Activated T-helper 1 cell treated with Interleukin-2 at 50 U/mL for 16 hours (primary cell): ENCODE results near the gene POFUT2.
"Not testable (repeated sequence)": the region's sequence is repeated elsewhere in the genome, so short reads cannot be mapped to it uniquely, and the experiment has no call there.

Source experiments
- DNase-seq: peaks from one replicate; pipeline ENCODE4 v3.0.0-alpha.2; 2020; ENCODE audit warnings: low read depth

Gene POFUT2

DNA sequence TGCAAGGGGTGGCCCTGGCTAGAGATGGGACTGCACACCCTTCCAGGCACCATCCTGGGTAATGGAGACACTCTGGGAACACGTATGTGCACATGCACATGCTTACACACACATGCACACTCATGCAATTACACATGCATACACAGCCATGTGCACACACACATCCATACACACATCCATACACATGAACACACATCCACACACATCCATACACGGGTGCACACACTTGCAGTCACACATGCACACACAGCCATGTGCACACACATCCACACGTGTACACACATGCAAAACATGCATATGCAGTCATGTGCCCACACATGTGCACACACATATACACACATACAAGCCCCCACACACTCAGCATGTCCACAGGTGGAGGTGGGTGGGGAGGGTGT lies 22.3 kb upstream of the POFUT2 start:
- no peak for DNase-seq

DNA sequence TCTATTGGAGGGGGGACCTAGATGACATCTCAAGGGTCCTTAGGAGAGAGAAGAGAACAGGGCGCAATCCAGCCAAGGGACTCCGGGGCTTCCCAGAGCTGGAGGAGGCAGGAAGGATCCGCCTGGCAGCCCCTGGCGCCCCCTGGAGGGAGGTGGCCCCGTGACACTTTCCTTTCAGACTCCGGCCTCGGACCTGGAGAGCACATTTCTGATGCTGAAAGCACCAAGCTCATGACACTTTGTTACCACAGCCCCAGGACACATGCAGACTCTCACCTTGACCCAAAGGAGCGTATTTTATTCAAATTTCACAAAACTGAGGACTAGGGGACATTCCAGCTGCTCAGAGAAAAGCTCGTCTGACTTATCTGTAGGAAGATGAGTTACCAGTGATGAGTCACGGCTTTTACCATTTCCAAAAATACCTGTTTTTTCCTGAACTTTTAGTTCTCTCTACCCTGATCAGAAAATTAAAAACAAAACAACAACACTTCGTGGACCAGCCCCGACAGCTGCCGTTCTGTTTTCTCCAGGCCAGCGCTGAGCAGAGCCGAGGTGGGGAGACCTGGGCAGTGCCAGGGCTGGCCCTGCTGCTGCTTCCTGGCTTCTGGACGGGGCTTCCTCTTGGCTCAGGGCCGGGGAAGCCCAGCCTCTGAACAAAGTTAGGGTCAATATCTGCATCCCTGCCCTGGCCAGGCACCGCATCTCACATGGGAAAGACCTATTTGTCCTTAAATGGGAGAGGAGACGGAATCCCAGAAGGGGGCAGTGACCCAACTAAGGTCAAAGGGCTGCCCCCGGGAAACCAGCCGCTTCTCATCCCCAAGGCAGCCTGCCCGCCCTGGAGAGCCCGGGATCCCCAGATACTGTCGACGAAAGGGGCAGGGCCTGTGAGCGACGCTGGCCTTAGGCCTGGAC lies 21.6 kb upstream of the POFUT2 start:
- no peak for DNase-seq

DNA sequence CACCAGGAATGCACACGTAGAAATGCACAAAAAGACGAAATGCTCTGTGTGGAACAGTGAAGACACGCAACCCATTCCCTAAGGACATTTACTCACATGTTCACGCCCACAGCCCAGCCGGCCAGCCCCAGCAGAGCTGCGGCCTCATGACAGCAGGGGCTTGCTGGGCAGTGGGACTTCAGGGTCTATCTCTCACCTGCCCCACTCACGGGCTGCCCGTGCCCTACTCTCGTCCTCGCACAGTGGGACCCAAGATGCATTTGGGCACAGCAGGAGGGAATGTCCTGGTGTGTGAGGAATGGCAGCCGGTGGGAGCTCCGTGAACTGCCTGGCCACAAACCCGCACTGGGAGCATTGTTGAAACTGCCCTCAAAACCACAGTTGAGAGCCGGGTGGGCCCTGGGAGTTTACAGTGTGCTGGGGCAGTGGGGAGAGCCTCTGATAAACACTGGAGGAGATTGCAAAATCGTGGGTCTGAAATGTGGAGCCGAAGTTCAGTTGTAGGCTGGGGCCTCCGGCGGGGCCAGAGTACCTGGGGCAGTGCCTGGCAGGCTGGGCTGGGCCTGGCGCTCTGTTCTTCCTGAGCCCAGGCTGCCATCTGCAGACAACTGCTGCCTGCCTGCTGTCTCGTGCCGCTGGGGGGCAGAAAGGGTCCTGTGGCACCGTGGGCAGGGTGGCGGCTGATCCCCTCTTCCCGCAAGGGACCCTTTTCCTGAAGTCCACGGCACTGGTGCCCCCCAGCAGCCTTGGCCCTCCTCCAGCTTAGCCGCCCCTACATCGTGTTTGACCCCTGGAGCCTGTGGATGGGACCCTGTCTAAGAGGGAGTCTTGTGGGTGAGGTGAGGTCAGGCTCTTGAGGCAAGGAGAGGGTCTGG lies 20.7 kb upstream of the POFUT2 start:
- DNase-seq: no peak

DNA sequence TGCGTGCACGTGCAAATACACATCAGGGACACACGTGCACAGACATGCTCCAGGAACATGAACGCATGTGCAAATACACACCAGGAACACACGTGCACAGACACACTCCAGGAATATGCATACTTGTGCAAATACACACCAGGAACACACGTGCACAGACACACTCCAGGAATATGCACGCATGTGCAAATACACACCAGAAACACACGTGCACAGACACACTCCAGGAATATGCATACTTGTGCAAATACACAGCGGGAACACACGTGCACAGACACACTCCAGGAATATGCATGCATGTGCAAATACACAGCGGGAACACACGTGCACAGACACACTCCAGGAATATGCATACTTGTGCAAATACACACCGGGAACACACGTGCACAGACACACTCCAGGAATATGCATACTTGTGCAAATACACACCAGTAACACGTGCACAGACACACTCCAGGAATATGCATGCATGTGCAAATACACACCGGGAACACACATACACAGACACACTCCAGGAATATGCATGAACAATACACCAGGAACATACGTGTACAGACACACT lies 20.0 kb upstream of the POFUT2 start:
- not testable (repeated sequence) for DNase-seq

DNA sequence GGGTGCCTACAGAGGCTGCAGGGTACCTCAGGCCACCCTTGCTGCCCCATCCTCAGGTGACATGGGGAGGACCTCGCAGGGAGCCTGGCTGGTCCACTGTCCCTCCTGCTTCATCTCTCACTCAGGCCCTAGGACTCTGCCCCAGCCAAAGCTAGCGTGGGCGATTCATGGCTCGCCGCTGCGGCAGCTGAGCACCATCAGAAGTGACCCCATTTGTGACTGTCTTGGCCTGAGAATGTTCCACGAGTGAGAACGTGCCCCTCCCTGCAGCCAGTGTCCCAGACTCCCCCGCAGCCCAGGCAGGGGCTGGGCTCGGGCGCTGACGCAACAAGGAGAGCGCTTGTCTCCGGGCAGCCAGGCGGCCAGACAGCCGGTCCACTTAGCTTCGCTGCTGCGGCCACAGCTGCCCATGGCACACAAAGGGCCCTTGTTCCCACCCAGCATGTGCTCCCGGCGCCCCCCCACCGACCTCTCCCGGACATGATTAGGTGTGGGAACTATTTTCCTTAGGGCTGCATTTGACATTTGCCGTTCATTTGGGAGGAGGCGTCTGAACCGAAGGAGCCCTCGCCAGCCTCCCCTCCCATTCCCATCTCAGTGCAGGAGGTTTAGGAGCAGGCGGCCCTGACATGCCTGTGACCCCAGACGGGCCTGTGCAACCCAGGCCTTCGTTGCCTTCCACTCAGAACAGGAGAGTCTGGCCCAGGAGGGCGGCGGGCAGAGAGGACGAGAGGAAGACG lies 19.3 kb upstream of the POFUT2 start:
- DNase-seq: no peak

DNA sequence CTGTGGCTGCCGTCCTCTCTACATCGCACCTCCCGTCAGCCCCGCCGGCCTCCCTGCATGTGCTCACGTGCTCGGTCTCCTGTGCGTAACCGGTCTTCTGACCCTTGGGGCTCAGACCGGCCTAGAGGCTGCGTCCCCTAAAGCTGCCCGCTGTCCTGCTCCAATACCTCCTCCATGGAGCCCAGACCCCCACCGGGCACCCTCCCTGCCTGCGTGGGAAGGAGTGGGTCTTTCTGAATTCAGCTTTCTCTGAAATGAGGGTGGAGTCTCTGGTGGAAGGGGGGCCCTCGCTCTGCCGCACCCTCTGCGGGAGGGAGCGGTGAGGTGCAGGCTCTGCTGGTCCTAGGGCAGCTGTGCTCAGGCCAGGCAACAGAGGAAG lies 18.7 kb upstream of the POFUT2 start:
- DNase-seq: no peak

DNA sequence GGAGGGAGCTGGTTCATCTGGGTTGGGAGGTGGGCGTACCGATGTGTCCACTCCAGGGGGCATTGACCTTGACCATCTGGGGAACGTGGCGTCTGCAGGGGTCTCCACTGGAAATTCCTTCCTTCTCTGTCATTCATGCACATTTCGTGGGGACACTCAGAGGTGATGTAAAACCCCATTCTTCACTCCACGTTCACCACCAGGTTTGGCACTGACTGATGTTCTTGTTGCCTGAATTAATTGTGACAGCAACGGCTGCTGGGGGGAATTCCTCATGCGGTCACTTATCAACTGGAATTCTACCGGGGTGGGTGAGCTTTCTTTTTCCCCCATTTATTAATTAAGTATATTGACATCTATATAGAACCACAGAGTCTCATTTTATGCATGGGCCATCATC lies 18.1 kb upstream of the POFUT2 start:
- no peak for DNase-seq

DNA sequence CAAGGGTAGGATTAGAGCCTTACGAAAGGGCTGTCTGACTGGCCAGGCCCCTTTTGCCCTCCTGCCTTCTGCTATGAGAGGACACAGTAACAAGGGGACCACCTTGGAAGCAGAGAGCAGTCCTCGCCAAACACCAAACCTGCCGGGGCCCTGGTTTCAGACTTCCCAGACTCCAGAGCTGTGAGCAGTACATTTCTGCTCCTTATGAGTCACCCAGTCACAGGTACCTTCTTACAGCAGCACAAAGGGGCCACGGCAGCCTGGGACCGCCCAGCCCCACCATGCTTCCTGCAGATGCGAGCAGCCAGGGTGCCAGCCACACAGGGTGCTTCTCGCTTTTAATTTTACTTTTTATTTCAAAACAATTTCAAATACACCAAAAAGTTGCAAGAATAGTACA lies 17.2 kb upstream of the POFUT2 start:
- DNase-seq: no peak

DNA sequence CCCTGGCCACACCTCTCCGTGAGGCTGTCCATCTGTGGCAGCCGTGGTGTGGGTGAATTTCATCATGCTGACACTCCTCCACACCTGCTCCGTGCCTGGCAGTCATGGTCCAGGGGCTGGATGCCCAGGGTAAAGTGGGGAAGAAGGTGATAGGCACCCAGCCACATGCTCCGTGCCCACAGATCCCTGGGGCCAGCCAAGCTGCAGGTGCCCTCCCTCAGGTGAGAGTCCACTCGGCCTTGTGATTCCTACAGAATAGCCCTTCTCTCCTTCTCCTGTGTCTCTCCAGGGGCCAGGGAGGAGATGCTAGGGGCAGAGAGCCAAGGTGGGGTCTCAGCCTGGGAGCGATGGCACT lies 16.8 kb upstream of the POFUT2 start:
- DNase-seq: no peak

DNA sequence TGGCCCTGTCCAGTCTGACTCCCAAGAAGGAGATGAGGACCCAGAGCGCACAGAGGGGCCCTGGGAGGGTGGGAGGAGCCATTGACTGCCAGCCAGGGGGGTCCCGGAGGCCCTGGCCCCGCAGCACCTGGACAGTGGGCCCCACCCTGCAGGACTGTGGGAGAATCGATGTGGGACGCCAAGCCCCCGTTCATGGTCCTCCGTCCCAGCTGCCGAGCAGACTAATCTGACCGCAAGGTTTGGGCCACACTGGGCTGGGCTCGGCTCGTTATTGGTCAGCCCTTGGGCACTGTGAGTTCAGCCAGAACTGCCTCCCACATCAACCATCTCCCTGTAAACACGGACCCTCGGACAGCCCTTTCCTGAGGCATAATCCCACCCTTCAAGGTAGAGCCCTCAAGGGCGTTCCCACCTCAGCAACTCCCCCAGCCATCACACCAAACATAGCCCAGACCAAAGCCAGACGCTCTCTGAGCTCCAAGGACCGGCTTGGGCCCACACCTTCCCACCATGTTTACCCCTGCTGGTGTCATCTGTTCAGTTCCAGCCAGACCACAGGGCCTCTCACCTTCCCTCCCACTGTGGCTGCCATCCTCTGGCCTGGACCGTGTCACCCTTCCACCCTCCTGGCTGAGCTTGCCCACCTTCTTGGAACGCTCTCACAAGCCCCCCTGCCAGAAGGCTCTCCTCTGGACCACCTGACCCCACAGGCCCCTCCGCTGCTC lies 16.2 kb upstream of the POFUT2 start:
- no peak for DNase-seq

DNA sequence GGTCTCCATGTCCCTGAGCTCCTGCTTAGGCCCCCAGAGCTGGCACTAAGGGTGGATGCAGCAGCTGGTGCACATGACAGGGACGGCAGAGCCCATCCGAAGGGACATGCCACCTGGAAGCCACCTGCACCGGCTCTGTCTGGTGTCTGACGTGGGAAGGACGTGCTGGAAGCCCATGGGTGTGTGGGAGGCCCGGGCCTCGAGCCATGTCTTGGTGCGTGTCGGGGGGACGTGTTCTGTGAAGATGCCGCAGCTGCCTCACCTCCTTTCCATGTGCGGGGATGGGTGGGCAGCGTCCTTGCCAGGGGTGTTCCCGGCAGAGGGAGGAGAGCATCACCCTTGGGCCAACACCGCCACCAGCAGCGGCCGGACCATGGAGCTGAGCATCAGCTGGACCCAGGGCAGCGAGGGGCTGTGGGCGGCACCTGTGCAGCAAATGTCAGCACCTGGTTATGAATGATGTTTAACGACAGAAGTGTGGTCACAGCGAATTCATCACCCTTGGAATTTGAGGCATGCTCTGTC lies 15.5 kb upstream of the POFUT2 start:
- no peak for DNase-seq

DNA sequence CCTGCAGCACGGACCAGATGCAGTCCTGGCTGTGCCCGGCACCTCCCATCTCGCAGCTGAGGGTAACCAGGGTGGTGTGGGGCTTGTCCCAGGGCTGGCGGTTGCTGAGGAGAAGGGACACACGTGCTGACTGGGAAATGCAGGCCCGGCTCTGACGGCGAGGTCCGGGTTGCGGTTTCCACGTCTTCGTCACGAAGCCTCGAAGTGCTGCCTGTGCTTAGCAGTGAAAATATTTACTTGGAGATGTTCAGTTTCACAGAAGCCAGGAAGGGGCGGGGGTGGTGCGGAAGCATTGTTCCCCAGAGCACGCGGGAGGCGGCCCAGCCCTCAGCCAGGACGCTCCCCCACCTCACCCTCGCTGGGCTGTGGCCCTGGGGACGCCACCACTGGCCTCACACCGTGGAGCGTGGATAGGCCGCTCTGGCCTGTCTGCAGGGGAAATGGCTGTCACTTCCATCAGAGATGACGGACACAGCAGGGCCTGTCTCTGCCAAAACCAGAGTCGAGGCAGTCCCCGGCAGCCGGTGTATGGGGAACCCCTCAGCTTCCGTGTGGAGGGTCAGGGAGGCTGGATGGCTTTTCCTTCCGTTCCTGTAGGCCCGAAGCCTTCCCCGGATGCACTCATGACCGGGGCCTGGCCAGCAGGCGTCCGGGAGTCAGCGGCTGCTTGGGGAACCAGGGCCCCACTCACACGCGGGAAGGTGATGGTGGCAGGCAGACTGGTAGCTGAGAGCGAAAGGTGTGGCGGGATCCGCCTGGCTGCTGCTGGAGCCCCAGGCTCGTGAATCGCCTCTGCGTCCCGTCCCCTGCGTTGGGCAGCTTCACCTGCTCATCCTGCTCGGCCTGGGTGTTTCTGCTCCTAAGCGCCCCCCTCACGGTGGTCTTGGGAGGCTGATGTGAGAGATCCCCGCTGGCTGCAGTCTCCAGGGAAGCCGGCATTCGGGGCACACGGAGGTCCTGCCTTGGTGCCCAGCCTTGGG lies 14.7 kb upstream of the POFUT2 start:
- DNase-seq: peak; percentile 47

DNA sequence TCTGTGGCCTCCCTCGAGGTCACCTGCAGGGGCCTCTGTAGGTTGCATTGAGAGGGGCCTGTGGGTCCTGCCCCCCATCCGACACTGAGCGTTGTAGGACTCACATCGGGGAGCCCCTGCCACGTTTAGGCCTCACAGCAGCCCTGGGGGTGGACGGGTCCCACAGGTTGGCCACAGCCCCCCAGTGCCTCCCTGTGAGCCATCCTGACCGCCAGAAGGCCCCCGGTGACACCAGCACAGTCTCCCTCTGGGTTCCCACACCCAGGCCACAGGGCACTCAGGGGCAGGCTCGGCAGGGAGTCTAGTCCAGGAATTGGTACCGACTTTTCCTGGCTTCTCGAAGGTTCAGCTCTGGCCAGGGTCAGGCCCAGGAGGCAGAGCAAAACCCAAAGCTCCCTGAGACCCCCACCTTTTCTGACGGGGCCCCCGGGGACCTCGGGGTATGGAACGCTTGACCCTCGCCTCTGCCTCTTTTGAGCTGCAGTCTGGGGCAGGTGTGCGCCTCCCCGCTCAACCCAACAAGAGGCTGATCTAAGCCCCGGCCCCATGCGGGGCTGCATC lies 13.9 kb upstream of the POFUT2 start:
- DNase-seq: no peak

DNA sequence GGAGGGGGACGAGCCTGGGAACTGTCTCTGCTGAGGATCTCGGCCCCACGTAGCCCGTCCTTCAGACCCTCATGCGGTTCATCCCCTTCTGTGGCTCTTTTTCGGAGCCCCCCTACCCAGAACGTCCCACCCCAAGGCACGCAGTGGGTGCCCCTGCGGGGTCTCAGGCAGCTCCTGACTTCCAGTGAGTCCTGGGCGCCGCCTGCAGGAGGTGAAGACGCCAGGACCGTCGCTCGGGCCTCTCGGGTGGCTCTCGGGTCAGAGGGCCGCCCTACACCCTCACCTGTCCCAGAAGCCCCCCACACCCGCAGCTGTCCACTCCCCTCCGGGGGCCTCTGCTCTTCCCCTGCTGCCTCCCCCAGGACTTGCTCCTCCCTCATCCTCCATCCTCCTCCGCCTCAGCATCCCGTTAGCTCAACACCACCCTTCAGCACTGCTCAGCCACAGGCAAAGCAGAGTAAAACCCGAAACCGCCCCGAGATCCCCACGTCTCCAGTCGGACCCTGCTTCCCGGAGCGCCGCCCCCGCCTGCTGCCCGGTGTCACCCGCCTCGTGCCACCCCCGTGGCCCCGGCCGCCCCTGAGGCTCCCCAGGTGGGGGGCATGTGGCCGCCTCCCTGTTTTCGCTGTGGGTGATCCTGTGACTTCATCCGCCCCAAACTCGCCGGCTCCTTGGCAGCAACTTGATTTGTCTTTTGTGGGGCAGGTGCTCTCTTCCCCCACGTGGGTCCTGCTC lies 13.3 kb upstream of the POFUT2 start:
- DNase-seq: no peak

DNA sequence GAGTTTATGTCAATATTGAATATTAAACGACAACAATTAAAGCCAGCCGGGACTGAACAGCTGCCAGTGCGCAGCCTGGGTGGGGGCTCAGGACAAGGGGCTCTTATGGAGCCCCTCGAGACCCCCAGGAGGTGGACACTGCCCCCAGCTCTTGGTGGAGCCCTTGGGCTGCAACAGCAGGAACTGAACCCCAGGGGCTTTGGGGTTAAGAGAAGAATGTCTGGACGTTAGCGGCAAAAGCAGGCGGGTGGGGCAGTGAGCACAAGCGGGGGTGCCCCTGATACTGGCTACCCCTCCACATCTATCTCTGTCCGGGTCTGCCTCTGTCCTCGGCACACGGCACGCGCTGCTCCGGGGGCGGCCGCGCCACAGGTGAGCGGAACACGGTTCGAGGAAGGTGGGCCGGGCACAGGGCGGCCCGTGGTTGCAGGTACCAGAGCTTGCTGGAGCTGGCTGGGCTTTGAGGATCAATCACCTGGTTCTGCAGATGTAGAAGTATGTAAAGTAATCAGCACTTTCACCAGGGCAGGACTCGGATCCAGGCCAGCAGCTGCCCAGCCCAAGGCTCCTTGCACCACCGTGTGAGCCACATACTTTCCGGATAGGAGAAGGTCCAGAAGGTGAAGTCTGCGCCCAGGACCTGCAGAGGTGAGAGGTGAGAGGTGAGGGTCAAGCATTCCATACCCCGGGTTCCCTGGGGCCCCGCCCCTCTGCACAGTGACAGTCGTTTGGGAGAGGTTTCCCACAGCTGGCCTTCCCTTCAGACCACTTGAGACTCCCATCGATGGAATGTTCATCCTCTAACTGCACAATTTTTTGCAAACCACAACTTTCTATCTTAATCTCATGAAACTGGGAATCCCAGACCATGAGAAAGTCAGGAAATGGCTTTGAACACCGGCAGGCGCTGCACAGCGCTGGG lies 12.4 kb upstream of the POFUT2 start:
- no peak for DNase-seq

DNA sequence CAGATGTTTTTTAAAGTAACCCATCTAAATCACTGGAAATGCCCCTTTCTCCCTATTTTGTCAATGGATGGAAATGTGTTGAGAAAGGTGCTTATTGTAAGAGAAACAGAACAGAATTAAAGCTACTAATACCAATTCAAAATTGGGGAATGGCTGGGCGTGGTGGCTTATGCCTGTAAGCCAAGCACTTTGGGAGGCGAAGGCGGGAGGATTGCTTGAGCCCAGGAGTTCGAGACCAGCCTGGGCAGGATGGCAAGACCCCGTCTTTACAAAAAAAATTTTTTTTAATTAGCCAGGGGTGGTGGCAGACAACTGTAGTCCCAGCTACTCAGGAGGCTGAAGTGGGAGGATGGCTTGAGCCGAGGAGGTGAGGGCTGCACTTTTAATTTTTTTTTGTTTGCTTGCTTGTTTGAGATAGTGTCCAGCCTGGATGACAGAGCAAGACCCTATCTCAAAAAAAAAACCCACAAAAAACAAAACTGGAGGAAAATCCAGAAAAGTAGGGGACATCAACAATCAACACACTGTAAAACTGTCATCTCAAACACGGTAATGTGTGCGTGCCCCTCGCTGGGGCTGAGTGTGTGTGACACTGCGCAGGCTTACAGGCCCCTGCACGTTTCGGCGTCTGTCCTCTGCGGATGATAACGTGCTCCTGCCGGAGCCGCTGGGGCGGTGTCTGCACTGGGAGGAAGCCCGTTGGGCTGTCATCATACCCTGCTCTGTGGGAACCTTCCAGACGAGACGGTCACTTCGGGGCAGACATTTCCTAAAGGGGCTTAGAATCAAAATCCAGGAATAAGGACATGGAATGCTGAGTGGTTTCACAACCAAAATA lies 11.6 kb upstream of the POFUT2 start:
- DNase-seq: no peak

DNA sequence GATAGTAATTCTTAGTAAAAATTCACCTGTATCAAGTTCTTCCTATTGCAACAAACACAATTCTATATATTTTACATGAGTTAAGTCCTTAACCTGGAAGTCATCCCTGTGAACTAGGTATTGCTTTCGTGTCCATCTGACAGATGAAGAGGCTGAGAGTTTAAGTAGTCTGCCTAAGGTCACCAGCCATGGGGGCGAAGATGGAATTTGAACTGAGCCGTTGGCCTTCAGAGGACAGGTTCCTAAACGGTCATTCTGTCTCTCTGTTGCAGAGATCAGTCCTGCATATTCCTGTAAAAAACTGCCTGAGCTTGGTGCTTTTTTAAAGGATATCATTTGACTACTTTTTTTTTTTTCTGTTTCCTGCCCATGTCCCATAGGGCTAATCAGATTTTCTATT lies 10.2 kb upstream of the POFUT2 start:
- DNase-seq: no peak
